DMS 273 treated with DMSO at 0.1 percent for 48 hours (cell line): ENCODE data around the gene GSTM2.

Experiments
- DNase-seq: peaks from one replicate; lab custom pipeline; 2025; lab: John Stamatoyannopoulos, UW

Gene GSTM2

DNA sequence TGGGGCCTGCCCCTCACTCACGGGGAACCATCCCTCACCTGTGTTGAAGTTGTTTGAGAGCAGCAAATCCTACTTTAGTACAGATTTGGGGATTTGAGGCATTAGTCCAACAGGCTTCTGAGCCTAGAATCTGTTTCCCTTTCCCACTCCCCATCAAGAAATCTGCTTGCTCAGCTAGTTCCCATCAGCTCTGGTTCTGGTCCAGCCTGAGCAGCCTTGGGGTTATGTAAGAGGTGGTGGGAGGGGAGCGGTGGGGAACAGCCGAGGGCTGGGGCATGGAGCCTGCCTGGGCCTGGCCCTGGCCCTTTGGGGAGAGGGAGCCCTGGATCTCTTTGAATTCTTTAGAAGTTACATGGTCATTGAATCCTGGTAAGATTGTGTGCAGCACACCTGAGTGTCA is 48.3 kb downstream of the GSTM2 start:
- no peak for DNase-seq

DNA sequence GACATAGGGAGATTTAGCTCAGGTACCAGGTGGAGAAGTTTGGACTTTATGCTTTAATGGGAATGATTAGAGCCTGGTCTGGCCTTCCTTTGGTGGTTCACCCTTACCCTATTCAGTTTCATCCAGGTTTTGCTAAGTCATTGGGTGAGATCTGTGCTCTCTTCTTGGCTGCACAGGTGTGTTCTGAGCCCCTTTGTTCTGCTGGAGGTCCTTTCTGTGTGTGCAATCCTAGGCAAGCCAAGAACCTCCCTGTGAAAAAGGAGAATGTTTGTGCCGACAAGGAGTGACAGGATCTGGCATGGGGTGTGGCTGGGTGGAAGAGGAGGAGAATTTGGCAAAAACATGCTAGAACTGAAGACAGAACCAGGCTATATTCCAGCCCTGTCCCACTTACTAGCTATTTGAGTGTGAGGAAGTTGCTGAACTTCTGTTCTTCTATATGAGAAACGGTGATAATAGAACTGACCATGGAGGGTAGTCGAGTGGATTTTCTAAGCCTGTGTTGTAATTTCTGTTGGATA is 48.8 kb downstream of the GSTM2 start:
- DNase-seq = no peak

DNA sequence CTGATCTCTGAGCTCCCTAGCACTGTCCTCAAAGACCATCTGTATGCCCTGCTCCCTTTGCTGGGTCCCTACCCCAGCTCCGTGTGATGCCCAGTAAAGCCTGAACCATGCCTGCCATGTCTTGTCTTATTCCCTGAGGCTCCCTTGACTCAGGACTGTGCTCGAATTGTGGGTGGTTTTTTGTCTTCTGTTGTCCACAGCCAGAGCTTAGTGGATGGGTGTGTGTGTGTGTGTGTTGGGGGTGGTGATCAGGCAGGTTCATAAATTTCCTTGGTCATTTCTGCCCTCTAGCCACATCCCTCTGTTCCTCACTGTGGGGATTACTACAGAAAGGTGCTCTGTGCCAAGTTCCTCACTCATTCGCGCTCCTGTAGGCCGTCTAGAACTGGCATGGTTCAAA is 49.9 kb downstream of the GSTM2 start:
- no peak for DNase-seq

DNA sequence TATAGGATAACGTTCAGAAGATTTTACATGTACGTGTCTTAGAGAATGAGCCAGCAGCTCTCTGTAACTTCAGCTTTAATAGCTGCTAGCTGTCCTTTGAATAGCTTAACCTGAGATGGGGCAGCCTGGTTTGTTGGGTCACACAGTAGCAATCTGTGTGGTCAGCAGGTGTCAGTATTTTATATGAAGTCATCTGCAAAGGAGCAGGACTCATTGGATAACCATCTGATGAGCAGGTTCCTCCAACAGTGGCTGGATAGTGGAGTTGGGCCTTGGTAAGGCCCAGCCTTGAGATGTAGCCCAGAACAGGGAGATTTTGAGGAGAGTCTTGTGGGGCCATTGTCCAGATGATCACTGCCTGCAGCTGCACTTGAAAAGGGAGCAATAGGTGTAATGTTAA is 50.6 kb downstream of the GSTM2 start:
- DNase-seq = no peak

DNA sequence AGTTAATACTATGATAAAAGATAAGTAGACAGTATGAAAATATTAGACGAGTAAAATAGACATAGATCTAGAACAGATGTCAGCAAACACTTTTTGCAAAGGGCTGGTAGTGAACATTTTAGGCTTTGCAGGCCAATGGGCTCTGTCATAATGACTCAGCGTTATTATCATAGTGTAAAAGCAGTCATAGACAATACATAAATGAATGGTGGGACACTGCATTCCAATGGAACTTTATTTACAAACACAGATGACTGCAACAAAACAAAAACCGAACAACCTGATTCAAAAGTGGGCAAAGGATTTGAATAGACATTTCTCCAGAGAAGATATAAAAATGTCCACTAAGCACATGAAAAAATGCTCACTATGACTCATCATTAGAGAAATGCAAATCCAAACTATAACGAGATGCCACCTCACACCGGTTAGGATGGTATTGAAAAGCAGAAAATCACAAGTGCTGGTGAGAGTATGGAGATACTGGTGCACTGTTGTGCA is 51.5 kb downstream of the GSTM2 start:
- no peak for DNase-seq

DNA sequence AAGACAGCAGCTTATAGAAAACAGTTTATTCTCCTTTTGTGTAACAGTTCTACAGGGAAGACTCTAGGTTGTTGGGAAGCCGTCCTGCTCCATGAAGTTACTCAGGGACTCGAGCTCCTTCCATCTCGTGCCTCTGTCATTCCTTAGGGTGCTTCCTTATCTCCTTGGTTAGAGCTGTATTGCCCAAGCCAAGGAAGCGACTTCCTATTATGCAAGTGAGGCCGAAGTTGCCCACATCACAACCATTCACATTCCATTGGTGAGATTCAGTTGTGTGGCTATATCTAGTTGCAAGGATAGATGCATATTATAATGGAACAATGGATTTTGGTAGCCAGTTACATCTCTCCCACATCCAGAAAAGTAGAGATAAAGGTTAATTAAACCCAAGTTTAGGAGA is 53.2 kb downstream of the GSTM2 start:
- no peak for DNase-seq

DNA sequence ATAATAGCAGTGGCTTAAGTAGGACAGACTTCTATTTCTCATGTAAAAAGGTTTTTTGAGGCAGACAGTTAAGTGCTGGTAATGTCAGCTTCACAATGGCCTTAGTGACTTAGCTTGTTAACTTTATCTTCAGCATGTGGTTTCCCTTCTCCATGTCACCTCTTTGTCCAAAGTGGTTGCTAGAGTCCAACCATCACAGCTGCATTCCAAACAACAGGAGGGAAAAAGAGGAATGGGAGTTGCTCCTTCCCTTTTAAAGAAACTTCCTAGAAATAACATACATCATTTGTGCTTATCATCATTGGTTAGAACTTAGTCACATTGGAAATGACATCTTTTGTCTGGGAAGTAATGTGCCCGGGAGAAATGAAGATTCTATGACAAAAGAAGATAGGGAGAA is 54.1 kb downstream of the GSTM2 start:
- no peak for DNase-seq

DNA sequence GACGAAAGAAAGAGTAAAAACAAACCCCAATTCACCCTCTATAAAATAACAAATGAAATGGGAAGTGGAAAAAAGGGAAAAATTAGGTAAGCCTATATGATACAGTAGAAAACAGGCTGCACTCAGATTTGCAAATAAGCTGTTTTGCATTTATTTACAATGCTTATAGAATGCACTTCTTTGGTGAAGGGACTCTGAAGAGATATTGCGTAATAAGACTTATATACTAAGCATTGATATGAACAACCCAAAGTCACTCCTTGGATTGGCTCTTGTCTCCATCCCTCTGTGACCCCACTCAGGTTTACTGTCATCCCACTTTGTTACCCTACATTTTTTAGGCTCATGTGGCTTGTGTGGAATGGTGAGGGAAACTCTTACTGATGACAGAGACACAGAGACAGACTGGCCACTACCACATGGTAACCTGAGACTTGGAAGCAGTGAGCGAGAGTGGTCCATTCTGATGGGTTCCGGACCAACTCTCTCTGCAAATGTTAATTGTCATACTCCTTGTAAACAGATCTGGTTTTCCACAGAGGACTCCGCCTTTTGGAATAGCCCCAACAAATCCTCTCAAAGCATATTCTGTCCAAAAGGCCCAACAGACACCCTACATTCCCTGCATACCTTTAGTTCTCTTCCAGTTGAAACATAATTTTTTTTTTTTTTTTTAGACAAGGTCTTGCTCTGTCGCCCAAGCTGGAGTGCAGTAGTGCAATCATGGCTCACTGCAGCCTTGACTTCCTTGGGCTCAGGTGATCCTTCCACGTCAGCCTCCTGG is 55.2 kb downstream of the GSTM2 start:
- DNase-seq = no peak
